HG03159 (cell line): ENCODE measurements around the gene EHHADH.
"Not testable (repeated sequence)": the region's sequence is repeated elsewhere in the genome, so short reads cannot be mapped to it uniquely, and the experiment has no call there.

ENCODE experiments used
- ATAC-seq: cut with Tn5 transposase; IDR thresholded peaks from one replicate; pipeline ENCODE4 v1.9.1; 2021; ENCODE audit warnings: mild to moderate bottlenecking, moderate library complexity; ENCODE audit not compliant: unreplicated experiment

The EHHADH gene

GRCh38 chr3:185253133-185253532, 716 bp downstream of the EHHADH start:
- ATAC-seq: not testable (repeated sequence)

- ATAC-seq: no peak
Measured at GRCh38 chr3:185251272-185251671, 2.6 kb downstream of the EHHADH start.

GRCh38 chr3:185250653-185251052, 3.2 kb downstream of the EHHADH start:
- ATAC-seq: no peak

- ATAC-seq: no peak
Measured at GRCh38 chr3:185250247-185250646, 3.6 kb downstream of the EHHADH start.

- no peak for ATAC-seq
Measured at GRCh38 chr3:185242642-185243041, 11.2 kb downstream of the EHHADH start.

- no peak for ATAC-seq
Measured at GRCh38 chr3:185236969-185237368, 16.9 kb downstream of the EHHADH start.

- ATAC-seq: no peak
Measured at GRCh38 chr3:185233328-185233727, 20.5 kb downstream of the EHHADH start.

GRCh38 chr3:185226526-185226925, 27.3 kb downstream of the EHHADH start:
- not testable (repeated sequence) for ATAC-seq

GRCh38 chr3:185225523-185225922, 28.3 kb downstream of the EHHADH start:
- ATAC-seq: no peak

- ATAC-seq: no peak
Measured at GRCh38 chr3:185225080-185225479, 28.8 kb downstream of the EHHADH start.

GRCh38 chr3:185221203-185221602, 32.6 kb downstream of the EHHADH start:
- no peak for ATAC-seq

GRCh38 chr3:185216607-185216958, 37.3 kb downstream of the EHHADH start:
- no peak for ATAC-seq

- ATAC-seq: no peak
Measured at GRCh38 chr3:185215873-185216606, 37.8 kb downstream of the EHHADH start.

GRCh38 chr3:185212559-185212958, 41.3 kb downstream of the EHHADH start:
- ATAC-seq: no peak

GRCh38 chr3:185212086-185212485, 41.8 kb downstream of the EHHADH start:
- no peak for ATAC-seq

- no peak for ATAC-seq
Measured at GRCh38 chr3:185210621-185211142, 43.2 kb downstream of the EHHADH start.

GRCh38 chr3:185208823-185209222, 45.0 kb downstream of the EHHADH start:
- no peak for ATAC-seq

GRCh38 chr3:185207931-185208746, 45.7 kb downstream of the EHHADH start:
- ATAC-seq: peak; percentile 92

- ATAC-seq: no peak
Measured at GRCh38 chr3:185207481-185207880, 46.4 kb downstream of the EHHADH start.

GRCh38 chr3:185205865-185206264, 48.0 kb downstream of the EHHADH start:
- no peak for ATAC-seq

- ATAC-seq: no peak
Measured at GRCh38 chr3:185204894-185205293, 49.0 kb downstream of the EHHADH start.

- no peak for ATAC-seq
Measured at GRCh38 chr3:185200639-185201038, 53.2 kb downstream of the EHHADH start.
